OCI-LY7 (cell line): ENCODE data around the gene DET1.
"Not testable (repeated sequence)": the region's sequence is repeated elsewhere in the genome, so short reads cannot be mapped to it uniquely, and the experiment has no call there.

Experiments
- CTCF ChIP-seq: fragments of 200-600 bp; sonication (generic); conservative IDR thresholded peaks from 2 replicates; pipeline ENCODE4 v1.5.1; 2014; ENCODE audit warnings: mild to moderate bottlenecking, antibody characterized with exemption, low read length, moderate library complexity, mixed read lengths
- EZH2phosphoT487 ChIP-seq: fragments of 200-600 bp; sonication (generic); IDR thresholded peaks from 2 replicates; pipeline ENCODE4 v1.6.1; 2018; ENCODE audit warnings: low read depth, borderline replicate concordance, mild to moderate bottlenecking, mixed run types, antibody characterized with exemption, low read length, moderate library complexity, mixed read lengths

GRCh38 chr15:88545578-88546247 lies 768 bp downstream of the DET1 start:
- not testable (repeated sequence) for TF ChIP-seq CTCF, EZH2phosphoT487
